ENCODE measurements around the gene DYNC1H1. TPM values are rescaled to one million over a fixed set of nuclear protein-coding genes. Genes with fewer than 3 reads are reported as not detected.
"Not testable (repeated sequence)": the region's sequence is repeated elsewhere in the genome, so short reads cannot be mapped to it uniquely, and the experiment has no call there.

Gene DYNC1H1
- polyA plus RNA-seq, 10 donors = 252 to 337 (median 278) TPM

- DNase-seq = no peak
Measured at GRCh38 chr14:101961746-101962502, 2.4 kb upstream of the DYNC1H1 start.

- DNase-seq = peak; percentile 48 to 74 (median 72)
Measured at GRCh38 chr14:101962503-101962874, 1.9 kb upstream of the DYNC1H1 start.

GRCh38 chr14:101963052-101963451, 1.3 kb upstream of the DYNC1H1 start:
- DNase-seq = no peak

GRCh38 chr14:101963656-101964296, 597 bp upstream of the DYNC1H1 start:
- no peak for DNase-seq

- DNase-seq = peak; percentile 48 to 91 (median 77)
Measured at GRCh38 chr14:101965181-101965544, 790 bp downstream of the DYNC1H1 start.

GRCh38 chr14:101965770-101966722, 1.7 kb downstream of the DYNC1H1 start:
- DNase-seq = peak in 1 of 3 donors; percentile 53

- no peak for DNase-seq
Measured at GRCh38 chr14:101966742-101967141, 2.4 kb downstream of the DYNC1H1 start.

- no peak for DNase-seq
Measured at GRCh38 chr14:101968186-101968585, 3.8 kb downstream of the DYNC1H1 start.

GRCh38 chr14:101969481-101969880, 5.1 kb downstream of the DYNC1H1 start:
- no peak for DNase-seq

GRCh38 chr14:101970830-101971400, 6.5 kb downstream of the DYNC1H1 start:
- DNase-seq = no peak

- not testable (repeated sequence) for DNase-seq
Measured at GRCh38 chr14:101971458-101971857, 7.1 kb downstream of the DYNC1H1 start.

- peak; percentile 88 to 98 (median 94) for DNase-seq
Measured at GRCh38 chr14:101972126-101972866, 7.9 kb downstream of the DYNC1H1 start.

GRCh38 chr14:101973356-101973755, 9.0 kb downstream of the DYNC1H1 start:
- no peak for DNase-seq

GRCh38 chr14:101975231-101975630, 10.9 kb downstream of the DYNC1H1 start:
- DNase-seq = no peak

GRCh38 chr14:101977311-101978071, 13.1 kb downstream of the DYNC1H1 start:
- DNase-seq = no peak

- no peak for DNase-seq
Measured at GRCh38 chr14:101979666-101980065, 15.3 kb downstream of the DYNC1H1 start.

GRCh38 chr14:101980251-101980650, 15.9 kb downstream of the DYNC1H1 start:
- no peak for DNase-seq

- DNase-seq = peak in 2 of 3 donors; percentile 20 to 88
Measured at GRCh38 chr14:101980700-101981099, 16.3 kb downstream of the DYNC1H1 start.

GRCh38 chr14:101982621-101983020, 18.2 kb downstream of the DYNC1H1 start:
- no peak for DNase-seq

- not testable (repeated sequence) for DNase-seq
Measured at GRCh38 chr14:101984831-101985230, 20.5 kb downstream of the DYNC1H1 start.

Measured in muscle of back (tissue), 11 donors.